ENCODE results near the gene NOS1AP. TPM values are rescaled to one million over a fixed set of nuclear protein-coding genes. Genes with fewer than 3 reads are reported as not detected.

Gene NOS1AP
- total and polyA plus RNA-seq, 9 of the 15 experiments (the other 6 are each of a cell fraction or from before 2014, with no cell fraction given), result 0.07 to 1.5 (median 0.22) TPM

DNA sequence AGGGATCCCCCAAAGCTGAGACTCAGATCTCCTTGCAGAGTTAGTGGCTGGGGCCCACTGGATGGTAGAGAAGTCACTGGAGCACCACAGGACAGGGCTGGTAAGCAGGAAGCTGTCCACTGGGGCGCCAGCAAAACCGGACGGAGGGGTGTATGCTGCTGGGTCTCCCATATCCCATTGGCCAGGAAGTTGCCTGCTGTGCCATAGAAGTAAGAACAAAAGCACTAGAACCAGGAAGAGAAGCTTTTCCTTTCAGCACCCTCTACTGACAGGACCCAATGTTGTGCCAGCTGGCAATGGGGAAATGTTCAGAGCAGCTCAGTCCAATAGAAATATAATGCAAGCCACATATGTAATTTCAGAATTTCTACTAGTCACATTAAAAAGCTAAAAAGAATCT, 160.6 kb downstream of the NOS1AP start:
- ChIA-PET POLR2A (no interaction called here), CTCF (ENCODE audit: low intra/inter-chr PET ratio) (no interaction called here)
- in situ Hi-C loops (cut with MboI), result no loop called here
- no peaks in the 10 kb centered on the region for H3K9me3 ChIP-seq (replicated peaks; ENCODE audit: control insufficient read depth, insufficient read depth, low read depth, low read length)
- WGBS (ENCODE audit: insufficient coverage, low coverage, missing lambda C conversion rate), result 0% methylated on average over 3 of the region's 3 CpGs
- H2AFZ ChIP-seq (ENCODE audit: low read depth, low read length), result no peak overlapping the region
- FAIRE-seq (no peak), DNase-seq (ENCODE audit: extremely low read depth in 1 of 4, low spot score in 3 of 4) (no peak), ATAC-seq (no peak)
- no peak for TF ChIP-seq ZNF79 (CRISPR knock-in tag; IDR thresholded peaks at IDR 0.05; ENCODE audit: low read depth)
- no peak for TF ChIP-seq TCF7 (IDR thresholded peaks at IDR 0.05; ENCODE audit: borderline replicate concordance)
- no peak for TF ChIP-seq BCL6 (CRISPR knock-in tag; IDR thresholded peaks at IDR 0.05)
- TF ChIP-seq CREBBP (IDR thresholded peaks at IDR 0.05; ENCODE audit: low read depth, low read length), result no peak
- TF ChIP-seq NR3C1 (CRISPR knock-in tag; IDR thresholded peaks at IDR 0.05), result no peak
- TF ChIP-seq TAF15 (IDR thresholded peaks at IDR 0.05; ENCODE audit: low read depth, low read length), result no peak
- peaks cover 0 to 7% of the 10 kb centered on the region in 2 experiments; a peak in 3 of 5 replicates for H3K27me3 ChIP-seq (ENCODE audit: control insufficient read depth in 2 of 2, insufficient read depth in 2 of 2, low read length in 2 of 2)
- no peaks in the 10 kb centered on the region for H3K4me1 ChIP-seq (replicated peaks in 1 of 2; ENCODE audit: control insufficient read depth in 2 of 2, insufficient read depth in 2 of 2, low read length in 2 of 2)
- no peaks in the 10 kb centered on the region for H3K36me3 ChIP-seq (ENCODE audit: control insufficient read depth, insufficient read depth, low read length)
- no TSS peak for BruUV-seq (replicated peaks)
- H3K9ac ChIP-seq (ENCODE audit: insufficient read depth in 1 of 2, low read depth in 2 of 2, low read length in 2 of 2), result no peak overlapping the region
- H3K9me1 ChIP-seq (ENCODE audit: control insufficient read depth, insufficient read depth, low read length), result no peaks in the 10 kb centered on the region
- intact Hi-C loops (cut with micrococcal nuclease), result no loop called here
- H3K79me2 ChIP-seq (ENCODE audit: control insufficient read depth, insufficient read depth, low read length), result no peaks in the 10 kb centered on the region
- H3K27ac ChIP-seq (ENCODE audit: extremely low read depth, low read depth, low read length), result no peak overlapping the region
- no peak overlapping the region for H3K4me2 ChIP-seq (ENCODE audit: insufficient read depth, low read length)
- no peak overlapping the region for H3K4me3 ChIP-seq
- peaks cover under 1% of the 10 kb centered on the region; the same call in 1 of the 2 replicates for H4K20me1 ChIP-seq (replicated peaks; ENCODE audit: control insufficient read depth, insufficient read depth, low read length)

DNA sequence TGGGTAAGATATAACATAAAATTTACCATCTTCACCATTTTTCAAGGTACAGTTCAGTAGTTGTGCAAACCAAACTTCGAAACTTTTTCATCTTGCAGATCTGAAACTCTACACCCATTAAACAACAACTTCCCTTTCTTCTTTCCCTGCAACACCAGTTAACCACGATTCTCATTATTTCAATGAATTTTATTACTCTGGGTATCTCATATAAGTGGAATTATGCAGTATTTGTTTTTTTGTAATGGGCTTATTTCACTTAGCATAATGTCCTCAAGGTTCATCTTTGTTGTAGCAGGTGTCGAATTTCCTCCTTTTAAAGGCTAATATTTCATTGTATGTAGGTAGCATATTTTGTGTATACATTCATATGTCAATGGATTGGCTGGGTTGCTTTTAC, 161.0 kb downstream of the NOS1AP start:
- ATAC-seq (no peak), DNase-seq (ENCODE audit: extremely low read depth in 1 of 4, low spot score in 3 of 4) (no peak), FAIRE-seq (no peak)
- no peak overlapping the region for H3K4me3 ChIP-seq
- POLR2A ChIA-PET, result no interaction called here
- in situ Hi-C loops (cut with MboI) (no loop called here), intact Hi-C loops (cut with micrococcal nuclease) (no loop called here)
- WGBS (ENCODE audit: insufficient coverage, low coverage, missing lambda C conversion rate), result 0% methylated on average over 3 of the region's 3 CpGs
- no peaks in the 10 kb centered on the region for H3K9me1 ChIP-seq (ENCODE audit: control insufficient read depth, insufficient read depth, low read length)
- H3K9me3 ChIP-seq (replicated peaks; ENCODE audit: control insufficient read depth, insufficient read depth, low read depth, low read length), result no peaks in the 10 kb centered on the region
- H4K20me1 ChIP-seq (replicated peaks; ENCODE audit: control insufficient read depth, insufficient read depth, low read length), result no peaks in the 10 kb centered on the region; the same call in 1 of the 2 replicates
- H2AFZ ChIP-seq (ENCODE audit: low read depth, low read length), result no peak overlapping the region
- no peak overlapping the region for H3K4me2 ChIP-seq (ENCODE audit: insufficient read depth, low read length)
- H3K79me2 ChIP-seq (ENCODE audit: control insufficient read depth, insufficient read depth, low read length), result no peaks in the 10 kb centered on the region
- H3K9ac ChIP-seq (ENCODE audit: insufficient read depth in 1 of 2, low read depth in 2 of 2, low read length in 2 of 2), result no peak overlapping the region
- BruUV-seq (replicated peaks), result no TSS peak
- H3K36me3 ChIP-seq (ENCODE audit: control insufficient read depth, insufficient read depth, low read length), result no peaks in the 10 kb centered on the region
- peaks cover under 1 to 7% of the 10 kb centered on the region in 2 experiments; a peak in 4 of 5 replicates for H3K27me3 ChIP-seq (ENCODE audit: control insufficient read depth in 2 of 2, insufficient read depth in 2 of 2, low read length in 2 of 2)
- CTCF ChIA-PET (ENCODE audit: low intra/inter-chr PET ratio), result no interaction called here
- no peak overlapping the region for H3K27ac ChIP-seq (ENCODE audit: extremely low read depth, low read depth, low read length)
- H3K4me1 ChIP-seq (replicated peaks in 1 of 2; ENCODE audit: control insufficient read depth in 2 of 2, insufficient read depth in 2 of 2, low read length in 2 of 2), result no peaks in the 10 kb centered on the region
- TF ChIP-seq CAMTA2 (CRISPR knock-in tag; conservative IDR thresholded peaks at IDR 0.05), result no peak
- no peak for TF ChIP-seq SUPT5H (IDR thresholded peaks at IDR 0.05)
